Stimulated activated CD8-positive, alpha-beta memory T cell treated with anti-CD3 and anti-CD28 coated beads, Interleukin-4, amount 100 ng/mL, for 4 hours (primary cell): Measurements from ENCODE around the gene MXRA7.

Experiments
- DNase-seq, 2 donors: peaks; one replicate each; pipeline ENCODE4 v3.0.0-alpha.2; 2020; ENCODE audit warnings: low read depth in 2 of 2, low spot score in 1 of 2

Gene MXRA7

GRCh38 chr17:76678330-76678729 lies 32.4 kb downstream of the MXRA7 start:
- no peak for DNase-seq

- DNase-seq = no peak
These were observed 33.4 kb downstream of the MXRA7 start for GRCh38 chr17:76677406-76677805.

GRCh38 chr17:76676629-76677028 lies 34.1 kb downstream of the MXRA7 start:
- no peak for DNase-seq

DNA sequence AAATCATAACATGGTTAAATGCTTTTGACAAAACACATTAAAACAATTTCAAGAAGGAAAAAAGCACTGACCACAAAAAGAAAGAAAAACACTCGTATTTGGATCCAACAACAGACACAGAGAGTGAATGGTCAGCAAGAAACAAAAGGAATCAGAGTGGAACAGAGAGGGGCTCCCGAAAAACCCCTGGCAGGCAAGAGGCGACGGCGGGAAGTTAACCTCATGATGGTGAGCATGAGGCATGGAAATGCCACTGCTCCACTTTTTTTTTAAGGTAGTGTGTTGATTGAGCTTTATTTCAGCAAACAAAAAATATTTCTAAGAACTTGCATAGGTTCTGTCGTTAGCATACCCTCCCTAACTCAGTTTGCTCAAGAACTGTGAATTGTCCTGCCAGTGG lies 35.1 kb downstream of the MXRA7 start:
- DNase-seq = no peak

GRCh38 chr17:76674600-76674999 lies 36.2 kb downstream of the MXRA7 start:
- DNase-seq = no peak

DNA sequence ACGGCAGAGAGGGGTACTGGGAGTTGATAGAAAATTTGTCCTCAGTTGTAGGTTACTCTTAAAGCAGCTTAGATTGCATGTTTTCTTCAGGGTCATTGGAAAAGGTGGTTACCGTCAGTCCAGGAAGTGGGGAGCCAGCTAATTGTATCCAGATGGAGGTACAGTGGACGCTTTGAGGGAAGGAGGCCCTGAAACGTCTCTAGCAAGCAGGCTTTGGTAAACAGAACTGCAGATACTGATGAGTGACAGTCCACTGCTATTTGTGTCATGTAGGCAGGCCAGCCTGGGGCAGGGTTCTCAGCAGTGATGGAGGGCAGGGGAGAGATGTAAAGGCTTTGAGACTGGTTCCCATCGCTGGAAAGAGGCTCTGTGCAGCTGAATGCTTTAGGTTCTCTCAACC lies 37.0 kb downstream of the MXRA7 start:
- no peak for DNase-seq

- DNase-seq = no peak
These were observed 37.9 kb downstream of the MXRA7 start for GRCh38 chr17:76672892-76673291.

DNA sequence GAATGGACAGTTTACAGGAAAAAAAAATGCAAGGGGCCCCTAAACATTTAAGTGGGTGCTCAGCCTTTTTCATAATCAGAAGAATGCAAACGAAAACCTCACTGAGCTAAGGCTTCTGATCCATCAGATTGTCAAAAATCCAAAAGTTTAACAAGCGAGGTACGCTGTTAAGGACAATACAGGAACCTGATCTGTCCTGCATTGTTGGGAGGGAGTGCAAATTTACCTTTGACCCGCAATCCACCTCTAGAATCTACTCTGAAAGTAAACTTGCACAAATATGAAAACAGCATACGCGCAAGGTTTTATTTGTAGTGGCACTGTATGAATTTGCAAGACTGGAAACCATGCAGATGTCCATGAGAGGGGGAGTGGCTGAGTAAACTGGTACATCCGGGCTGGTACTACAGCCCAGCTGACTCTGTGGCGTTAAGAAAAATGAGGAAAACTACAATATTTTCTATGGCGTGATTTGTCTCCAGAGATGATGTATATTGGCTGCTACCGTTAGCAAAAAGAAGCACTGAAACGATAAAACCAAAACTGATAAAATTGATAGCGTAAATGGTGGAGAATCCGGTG lies 38.4 kb downstream of the MXRA7 start:
- DNase-seq = no peak

GRCh38 chr17:76671912-76672262 lies 38.9 kb downstream of the MXRA7 start:
- DNase-seq = no peak

GRCh38 chr17:76671123-76671911 lies 39.4 kb downstream of the MXRA7 start:
- peak; percentile 98 for DNase-seq

DNA sequence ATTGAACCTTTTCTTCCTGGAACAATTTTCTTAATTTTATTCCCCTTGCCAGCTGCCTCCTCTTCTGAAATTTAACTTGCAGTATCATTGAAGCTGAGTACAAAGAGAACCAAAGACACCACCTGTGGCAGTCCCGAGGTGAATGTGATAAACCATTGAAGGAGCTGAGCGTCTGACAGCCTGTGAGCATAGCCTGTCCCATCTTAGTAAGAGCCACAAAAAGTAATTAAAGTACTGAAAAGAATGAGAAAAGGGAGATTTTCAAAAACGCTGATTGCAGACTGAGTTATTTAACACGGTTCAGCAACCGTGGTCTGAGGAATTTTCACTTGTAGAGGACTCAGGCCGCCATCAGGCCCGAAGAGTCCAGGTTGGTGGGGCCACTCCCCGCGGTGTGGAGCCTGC lies 40.0 kb downstream of the MXRA7 start:
- DNase-seq = no peak

- no peak for DNase-seq
These were observed 40.6 kb downstream of the MXRA7 start for GRCh38 chr17:76670020-76670717.

DNA sequence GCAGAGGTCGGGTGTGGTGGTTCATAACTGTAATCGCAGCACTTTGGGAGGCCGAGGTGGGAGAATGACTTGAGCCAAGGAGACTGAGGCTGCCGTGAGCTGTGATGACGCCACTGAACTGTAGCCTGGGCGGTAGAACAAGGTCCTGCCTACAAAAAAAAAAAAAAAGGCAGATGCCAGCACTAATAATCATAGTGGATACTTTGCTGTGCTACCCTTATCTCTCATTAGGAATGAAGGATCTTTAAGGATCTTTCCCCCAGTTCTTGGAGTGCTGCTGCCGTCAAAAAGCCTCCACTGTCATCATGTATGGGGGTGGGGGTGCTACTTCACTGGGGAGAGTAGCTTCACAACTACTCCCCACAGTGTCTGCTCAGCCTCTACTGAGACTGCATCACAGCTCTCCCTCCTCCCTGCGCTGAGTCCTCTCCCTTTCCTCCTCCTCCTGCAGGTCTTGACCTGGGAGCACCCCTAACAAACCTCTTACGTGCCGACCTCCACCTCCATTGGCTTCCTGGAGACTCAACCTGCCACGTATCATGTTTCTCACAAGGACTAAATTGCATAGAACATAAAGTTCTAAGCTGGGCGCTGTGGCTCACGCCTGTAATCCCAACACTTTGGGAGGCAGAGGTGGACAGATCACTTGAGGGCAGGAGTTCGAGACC lies 42.8 kb downstream of the MXRA7 start:
- no peak for DNase-seq

GRCh38 chr17:76667491-76667755 lies 43.3 kb downstream of the MXRA7 start:
- no peak for DNase-seq

- no peak for DNase-seq
These were observed 50.1 kb downstream of the MXRA7 start for GRCh38 chr17:76660656-76661042.

DNA sequence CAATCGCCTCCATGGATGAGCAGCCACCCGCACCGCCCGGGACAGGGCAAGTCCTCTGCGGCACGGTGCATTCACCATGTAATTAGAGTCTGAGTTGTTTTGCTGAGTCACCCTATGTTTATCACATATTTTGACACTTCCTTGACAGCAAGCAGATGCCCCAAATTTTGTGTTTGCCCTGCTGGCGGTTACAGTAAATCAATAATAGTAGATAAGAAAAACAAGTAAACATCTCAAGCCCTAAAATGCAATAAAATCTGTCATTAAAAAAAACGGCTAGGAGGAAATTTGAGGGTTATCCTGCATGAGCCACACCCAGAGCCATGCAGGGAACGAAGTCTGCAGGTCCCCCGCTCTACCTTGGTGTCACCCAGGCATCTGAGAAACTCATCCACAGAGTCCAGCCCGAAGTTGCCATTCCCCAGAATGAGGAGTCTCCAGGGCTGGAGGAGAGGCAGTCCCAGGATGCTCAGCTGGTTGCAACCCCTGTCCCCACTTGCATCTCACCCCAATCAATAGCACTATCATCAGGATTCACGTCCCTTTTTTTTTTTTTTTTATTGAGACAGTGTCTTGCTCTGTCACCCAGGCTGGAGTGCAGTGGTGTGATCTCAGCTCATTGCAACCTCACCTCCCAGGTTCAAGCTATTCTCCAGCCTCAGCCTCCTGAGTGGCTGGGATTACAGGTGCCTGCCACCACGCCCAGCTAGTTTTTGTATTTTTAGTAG lies 50.7 kb downstream of the MXRA7 start:
- no peak for DNase-seq

DNA sequence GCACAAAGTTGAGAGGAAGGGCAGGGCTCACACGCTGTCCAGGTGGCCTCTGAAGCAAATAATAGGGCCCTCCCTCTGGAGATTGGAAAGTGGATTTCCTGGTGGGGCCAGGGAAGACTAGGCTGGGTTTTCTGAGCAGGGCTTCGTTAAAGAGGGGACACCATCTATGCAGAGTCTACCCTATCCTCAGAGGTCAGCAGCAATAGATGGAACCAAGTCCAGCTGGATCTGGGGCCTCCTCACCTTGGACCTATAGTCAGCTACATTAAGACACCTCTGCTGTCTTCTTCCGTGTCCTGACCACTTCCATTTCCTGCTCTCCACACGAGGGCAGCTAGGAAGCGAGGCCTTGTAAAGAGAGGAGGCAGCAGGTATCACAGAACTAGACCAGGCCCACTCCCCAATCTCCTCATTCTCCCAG lies 52.5 kb downstream of the MXRA7 start:
- DNase-seq = no peak

DNA sequence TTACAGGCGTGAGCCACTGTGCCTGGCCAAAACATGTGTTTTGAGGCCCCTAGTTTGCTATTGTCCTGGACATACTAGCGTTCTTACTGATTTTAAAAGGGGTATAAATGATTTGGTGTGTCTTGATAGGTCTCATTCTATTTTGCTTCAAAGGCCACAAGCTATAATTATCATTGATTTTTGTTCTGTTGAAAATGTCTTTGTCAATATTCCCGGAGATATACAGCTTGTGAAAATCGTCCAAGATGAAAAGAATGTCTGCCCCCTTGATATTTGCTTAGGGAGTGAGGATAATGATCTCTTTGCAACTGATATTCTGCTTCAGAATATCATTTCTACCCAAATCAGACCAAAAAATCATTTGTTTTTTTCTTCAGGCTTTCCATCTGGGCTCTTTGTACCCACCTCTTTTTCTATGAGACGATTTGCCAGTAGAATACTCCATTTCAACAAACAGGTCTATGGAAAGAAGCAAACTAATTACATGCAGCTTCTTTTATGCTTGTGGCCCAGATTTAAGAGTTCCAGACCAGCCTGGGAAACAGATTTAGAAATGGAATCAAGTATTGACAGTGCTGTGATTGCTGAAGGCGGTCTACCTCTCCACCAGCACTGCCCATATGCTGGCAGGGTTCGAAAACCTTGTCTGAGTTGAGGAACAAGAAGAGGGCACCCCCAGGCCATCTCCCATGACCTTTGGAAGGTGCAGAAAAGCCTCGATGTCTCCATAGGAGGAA lies 53.1 kb downstream of the MXRA7 start:
- DNase-seq = no peak

DNA sequence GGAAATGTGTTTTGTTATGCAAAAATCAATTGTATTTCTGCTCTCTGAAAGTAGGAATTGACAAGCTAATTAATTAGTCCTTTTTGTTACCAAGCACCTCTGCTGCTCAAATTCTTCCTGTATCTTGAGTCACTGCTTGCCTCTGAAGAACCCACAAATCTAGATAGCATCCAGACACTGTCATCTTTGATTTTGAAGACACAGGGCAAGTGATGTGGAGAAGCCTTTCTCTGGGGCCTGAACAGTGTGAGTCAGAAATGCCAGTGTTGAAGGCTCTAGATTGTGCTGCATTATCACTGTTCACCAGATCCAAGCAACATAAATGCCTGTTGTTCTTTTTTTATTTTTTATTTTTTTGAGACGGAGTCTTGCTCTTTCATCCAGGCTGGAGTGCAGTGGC lies 56.4 kb downstream of the MXRA7 start:
- no peak for DNase-seq

DNA sequence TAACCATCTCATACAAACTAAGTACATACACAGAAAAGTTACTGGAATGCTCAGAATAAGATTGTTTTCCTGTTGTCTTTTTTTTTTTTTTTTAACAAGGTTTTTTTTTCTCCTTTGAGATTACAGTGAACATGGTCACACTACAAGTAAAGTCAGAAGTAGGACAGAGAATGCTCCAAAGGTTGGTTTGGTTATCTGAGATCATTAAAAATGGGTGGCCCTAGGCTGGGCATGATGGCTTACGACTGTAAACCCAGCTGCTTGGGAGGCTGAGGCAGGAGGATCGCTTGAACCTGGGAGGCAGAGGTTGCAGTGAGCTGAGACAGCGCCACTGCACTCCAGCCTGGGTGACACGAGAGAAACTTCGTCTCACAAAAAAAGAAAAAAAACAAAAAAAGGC lies 60.3 kb downstream of the MXRA7 start:
- DNase-seq = no peak

DNA sequence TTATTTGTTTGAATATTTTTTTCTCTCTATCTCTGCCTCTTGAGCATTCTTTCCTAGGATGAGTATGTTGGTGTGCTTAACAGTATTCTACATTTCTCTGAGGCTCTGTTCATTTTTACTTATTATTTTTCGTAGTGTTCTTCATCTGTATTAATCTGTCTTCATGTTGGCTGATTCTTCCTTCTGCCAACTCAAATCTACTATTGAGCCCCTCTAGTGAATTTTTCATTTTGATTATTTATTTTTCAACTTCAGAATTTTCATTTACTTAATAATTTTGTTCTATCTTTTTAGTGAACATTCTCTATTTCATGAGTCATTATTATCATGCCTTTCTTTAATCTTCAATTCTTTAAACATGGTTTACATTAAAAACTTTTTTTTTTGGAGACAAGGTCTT lies 64.1 kb downstream of the MXRA7 start:
- DNase-seq = no peak
